Measurements from ENCODE around the gene NEU4.
"Not testable (repeated sequence)": the region's sequence is repeated elsewhere in the genome, so short reads cannot be mapped to it uniquely, and the experiment has no call there.

Gene NEU4, protein sequence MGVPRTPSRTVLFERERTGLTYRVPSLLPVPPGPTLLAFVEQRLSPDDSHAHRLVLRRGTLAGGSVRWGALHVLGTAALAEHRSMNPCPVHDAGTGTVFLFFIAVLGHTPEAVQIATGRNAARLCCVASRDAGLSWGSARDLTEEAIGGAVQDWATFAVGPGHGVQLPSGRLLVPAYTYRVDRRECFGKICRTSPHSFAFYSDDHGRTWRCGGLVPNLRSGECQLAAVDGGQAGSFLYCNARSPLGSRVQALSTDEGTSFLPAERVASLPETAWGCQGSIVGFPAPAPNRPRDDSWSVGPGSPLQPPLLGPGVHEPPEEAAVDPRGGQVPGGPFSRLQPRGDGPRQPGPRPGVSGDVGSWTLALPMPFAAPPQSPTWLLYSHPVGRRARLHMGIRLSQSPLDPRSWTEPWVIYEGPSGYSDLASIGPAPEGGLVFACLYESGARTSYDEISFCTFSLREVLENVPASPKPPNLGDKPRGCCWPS

DNA sequence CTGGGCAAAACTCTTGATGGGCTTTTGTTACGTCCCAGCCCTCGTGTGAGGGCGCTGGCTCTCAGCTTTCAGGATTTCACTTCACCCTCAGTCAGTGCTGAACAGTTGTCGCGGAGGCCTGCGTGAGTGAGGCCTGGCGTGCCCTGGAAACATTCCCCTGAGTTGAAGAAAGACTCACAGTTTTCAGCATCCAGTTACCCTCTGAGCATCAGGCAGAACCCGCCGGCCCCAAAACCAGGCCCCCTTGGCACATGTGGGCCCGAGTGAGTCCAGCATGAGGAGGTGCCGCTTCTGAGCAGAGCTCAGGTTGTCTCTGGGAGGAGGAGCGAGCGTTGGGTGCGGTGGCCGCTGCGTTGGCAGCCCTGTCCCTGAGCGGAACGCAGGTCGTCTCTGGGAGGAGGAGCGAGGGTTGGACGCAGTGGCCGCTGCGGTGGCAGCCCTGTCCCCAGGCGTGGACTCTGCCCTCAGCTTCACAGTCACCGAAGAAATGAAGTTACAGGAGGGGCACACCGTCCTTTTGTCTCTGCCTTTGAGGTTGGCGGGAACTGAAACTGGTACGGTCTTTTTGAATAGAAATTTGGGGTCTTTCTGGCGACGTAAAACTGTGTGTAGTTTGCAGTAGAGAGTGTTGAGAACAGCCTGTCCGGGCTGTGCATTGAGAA lies at the start of gene NEU4:
Gene NEU4, plus strand, starts transcription at position 473 of the 662 bp plus-strand sequence. CDS start 5,292 bp downstream, outside the sequence.
- no peak for DNase-seq (ENCODE audit: low read depth in 2 of 2)

DNA sequence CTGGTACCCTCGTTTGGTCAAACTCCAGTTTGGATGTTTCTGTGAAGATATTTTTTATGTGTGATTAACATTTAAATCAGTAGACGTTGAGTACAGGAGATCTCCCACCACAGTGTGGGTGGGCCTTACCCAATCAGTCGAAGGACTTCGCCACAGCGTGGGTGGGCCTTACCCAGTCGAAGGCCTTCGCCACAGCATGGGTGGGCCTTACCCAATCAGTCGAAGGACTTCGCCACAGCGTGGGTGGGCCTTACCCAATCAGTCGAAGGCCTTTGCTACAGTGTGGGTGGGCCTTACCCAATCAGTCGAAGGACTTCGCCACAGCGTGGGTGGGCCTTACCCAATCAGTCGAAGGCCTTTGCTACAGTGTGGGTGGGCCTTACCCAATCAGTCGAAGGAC lies 49.1 kb upstream of the NEU4 start:
- DNase-seq (ENCODE audit: low read depth in 2 of 2), result not testable (repeated sequence)

DNA sequence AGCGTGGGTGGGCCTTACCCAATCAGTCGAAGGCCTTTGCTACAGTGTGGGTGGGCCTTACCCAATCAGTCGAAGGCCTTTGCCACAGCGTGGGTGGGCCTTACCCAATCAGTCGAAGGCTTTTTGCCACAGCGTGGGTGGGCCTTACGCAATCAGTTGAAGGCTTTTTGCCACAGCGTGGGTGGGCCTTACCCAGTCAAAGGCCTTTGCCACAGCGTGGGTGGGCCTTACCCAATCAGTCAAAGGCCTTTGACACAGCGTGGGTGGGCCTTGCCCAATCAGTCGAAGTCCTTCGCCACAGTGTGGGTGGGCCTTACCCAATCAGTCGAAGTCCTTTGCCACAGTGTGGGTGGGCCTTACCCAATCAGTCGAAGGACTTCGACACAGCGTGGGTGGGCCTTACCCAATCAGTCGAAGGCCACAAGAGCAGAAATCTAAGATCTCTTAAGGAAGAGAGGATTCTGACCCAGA lies 48.7 kb upstream of the NEU4 start:
- DNase-seq (ENCODE audit: low read depth in 2 of 2), result no peak

DNA sequence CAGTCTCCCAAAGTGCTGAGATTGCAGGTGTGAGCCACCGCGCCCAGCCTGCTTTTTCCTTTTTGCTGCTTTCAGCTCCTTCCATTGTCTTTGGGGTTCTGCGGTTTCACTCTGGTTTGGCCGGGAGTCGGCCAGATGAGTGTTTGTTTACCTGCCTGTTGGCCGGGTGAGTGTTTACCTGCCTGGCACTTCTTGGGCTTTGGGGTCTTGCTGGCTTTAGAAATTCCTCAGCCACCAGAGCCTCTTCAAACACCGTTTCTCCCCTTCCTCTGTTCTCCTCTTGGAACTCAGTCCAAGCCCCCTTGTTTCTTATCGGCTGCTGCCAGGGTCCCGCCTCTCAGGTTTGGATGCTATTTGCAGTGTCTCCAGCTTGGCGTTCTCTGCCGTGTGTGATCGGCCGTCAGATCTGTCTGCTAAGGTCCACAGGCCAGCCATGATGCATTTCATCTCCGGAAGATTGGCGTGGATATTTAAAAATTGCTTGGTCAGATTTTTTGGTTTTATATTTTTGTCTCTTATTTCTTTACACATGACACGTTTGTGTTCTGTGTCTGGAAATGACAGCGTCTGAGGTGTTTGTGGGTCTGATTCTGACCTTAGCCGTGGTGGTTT lies 46.6 kb upstream of the NEU4 start:
- no peak for DNase-seq (ENCODE audit: low read depth in 2 of 2)

DNA sequence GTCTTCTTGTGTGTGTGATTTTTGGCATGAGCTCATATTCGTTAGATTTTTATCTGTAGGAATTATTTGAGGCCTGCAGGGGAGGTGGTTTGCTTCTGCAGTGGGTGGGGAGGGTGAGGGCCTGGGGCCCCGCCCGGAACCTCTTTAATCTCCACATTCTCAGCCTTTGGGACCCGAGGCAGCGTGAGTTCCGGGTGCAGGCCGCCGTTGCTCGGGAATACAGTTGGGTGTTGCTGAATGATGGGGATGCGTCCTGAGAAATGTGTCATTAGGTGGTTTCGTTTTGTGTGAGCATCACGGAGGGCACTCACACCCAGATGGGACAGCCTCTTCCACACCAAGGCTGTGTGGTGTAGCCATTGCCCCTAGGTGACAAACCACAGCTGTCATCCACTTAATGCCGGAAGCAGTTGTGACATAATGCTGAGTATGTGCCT lies 46.0 kb upstream of the NEU4 start:
- peak; percentile 54 to 59 for DNase-seq (ENCODE audit: low read depth in 2 of 2)

DNA sequence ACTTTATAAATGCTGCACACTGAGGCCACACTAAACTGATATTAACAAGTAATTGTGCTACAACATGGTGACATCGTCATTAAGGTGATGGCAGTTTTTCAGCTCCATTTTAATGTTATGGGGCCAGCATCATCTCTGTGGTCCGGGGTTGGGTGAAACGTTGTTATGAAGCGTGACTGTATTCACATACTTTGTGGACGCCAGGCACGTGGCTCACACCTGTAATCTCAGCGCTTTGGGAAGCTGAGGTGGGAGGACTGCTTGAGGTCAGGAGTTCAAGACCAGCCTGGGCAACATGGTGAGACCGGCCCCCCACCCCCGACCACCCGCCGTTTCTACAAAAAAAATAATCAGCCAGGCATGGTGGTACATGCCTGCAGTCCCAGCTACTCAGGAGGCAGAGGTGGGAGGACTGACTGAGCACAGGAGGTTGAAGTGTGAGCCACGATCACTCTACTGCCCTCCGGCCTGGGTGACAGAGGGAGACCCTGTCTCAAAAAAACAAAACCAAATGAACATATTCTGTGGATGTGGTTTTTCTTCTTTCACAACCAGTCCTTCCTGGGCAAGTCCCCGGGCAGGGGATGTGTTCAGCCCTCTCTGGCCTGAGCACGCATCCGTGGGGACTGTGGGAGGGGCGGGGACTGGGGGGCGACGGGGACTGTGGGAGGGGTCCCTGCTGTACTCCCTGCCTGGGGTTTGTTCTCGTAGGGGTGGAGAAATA lies 45.3 kb upstream of the NEU4 start:
- DNase-seq (ENCODE audit: low read depth in 2 of 2), result no peak

DNA sequence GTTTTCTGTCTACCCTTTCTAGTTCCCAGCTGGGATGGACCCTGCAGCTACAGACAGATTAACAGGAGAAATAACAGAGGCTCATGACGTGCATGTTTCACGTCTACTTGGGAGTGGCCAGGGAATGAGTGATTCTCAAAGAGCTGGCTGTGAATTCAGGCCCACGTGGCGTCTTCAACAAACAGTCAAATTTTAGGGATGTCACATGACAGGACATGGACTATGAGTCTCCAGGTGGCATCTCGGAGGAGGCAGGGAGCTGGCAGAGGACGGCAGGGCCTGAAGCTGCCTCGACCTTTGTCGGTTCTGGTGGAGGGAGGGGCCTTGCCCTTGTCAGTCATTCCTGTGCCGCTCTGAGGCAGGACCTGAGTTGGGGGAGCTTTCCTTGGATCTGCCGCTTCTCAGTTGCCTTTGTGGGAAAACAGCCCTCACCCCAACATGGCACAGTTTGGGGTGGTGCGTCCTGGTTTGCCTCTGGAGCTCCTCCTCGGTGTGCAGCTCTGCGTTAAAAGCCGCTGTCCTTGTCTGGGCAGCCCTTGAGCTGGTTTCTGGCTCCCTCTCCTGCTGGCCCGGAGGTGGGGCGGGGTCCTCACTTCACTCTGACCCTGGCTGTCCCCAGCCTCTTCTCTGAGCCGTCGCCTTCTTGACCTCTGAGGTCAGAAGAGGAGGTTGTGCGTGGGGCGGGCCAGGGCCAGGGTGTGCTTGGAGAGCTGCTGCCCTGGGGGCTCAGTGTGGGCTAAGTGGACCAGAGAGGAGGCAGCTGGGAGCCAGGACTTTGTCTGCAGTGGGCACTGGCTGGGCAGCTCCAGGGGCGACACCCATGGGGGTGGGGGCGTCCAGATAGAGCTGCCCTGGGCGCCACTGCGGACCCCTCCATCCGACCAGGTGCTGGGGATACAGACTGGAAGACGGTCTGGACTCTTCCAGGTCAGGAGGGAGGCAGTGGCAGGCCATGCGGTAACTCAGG lies 44.4 kb upstream of the NEU4 start:
- DNase-seq (ENCODE audit: low read depth in 2 of 2), result no peak

DNA sequence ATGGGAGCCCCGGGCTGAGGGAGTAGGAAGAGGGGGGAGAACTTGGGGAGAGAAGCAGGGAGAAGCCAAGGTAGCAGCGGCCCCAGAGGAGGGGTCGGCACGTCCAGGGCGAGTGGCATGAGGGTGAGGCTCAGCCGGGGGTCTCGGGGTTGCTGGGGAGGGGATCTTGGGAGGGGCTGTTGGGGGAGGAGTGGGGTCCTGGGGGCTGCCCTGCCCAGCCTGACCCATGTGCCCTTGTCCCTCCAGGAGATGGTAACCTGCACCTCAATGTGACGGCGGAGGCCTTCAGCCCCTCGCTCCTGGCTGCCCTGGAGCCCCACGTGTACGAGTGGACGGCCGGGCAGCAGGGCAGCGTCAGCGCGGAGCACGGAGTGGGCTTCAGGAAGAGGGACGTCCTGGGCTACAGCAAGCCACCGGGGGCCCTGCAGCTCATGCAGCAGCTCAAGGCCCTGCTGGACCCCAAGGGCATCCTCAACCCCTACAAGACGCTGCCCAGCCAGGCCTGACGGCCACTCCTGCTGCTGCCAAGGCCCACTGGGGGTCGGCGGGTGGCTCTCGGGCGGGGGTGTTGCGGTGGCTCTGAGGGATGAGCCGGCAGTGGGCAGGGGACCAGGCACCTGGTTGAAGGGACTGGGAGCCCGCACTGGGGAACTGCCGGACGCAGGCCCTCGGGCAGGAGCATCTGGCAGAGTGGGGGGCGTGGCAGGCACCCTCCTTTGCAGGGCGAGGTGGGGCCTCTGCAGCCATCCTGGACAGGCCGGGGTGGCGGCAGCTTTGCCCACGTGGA lies 41.3 kb upstream of the NEU4 start:
- no peak for DNase-seq (ENCODE audit: low read depth in 2 of 2)

DNA sequence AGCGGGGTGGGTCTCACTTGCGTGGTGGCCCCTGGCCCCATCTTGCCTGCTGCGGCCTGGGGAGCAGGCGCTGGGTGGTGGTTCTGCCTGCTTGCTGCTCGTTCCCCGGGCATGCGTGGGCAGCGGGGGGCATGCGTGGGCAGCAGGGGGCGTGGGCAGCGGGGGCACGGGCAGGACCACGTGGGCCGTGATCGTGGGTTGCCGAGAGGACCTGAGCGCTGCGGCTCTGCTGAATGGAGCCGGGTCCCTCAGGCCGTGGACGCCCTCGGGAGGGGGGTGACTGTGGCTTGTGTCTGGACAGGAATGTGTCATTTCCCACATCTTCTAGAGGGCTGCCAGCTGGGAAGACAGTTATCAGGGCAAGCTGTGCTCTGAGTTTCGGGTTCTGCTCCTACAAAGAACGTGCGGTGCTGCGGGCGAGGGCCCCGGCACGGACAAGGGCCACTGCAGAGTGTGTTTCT lies 40.7 kb upstream of the NEU4 start:
- DNase-seq (ENCODE audit: low read depth in 2 of 2), result no peak

DNA sequence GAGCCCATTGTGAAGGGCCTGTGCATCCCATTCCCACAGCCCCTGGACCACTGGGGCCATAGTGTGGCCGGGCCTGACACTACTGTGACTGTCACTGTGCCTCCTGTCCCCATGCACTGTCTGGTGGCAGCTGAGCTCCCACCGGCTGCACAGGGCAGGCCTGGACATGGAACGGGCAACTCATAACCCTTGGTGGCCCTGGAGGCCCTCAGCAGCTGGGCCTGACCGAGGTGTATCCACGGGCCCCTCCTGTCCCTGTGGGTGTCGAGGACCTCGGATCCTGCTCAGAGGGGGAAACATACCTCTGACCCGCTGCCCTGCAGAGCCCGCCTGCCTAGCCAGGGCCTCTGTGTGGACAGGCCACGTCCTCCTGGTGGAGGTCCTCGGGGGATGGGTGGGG lies 40.1 kb upstream of the NEU4 start:
- no peak for DNase-seq (ENCODE audit: low read depth in 2 of 2)

DNA sequence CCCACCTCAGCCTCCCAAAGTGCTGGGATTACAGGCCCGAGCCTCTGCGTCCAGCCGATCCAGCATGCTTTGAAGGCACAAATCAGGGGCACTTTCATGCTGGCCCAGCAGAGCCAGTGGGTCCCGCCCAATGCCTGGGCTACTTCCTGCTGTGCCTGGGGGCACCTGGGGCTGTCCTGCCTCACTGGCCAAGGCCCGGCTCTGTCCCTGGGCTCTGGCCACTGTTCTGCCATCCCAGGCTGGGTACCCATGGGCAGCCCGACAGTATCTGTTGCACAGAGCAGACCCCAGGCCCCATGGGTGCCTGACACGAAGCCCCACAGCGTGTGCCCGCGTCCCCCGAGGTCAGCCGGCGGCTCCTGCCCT lies 39.2 kb upstream of the NEU4 start:
- no peak for DNase-seq (ENCODE audit: low read depth in 2 of 2)

DNA sequence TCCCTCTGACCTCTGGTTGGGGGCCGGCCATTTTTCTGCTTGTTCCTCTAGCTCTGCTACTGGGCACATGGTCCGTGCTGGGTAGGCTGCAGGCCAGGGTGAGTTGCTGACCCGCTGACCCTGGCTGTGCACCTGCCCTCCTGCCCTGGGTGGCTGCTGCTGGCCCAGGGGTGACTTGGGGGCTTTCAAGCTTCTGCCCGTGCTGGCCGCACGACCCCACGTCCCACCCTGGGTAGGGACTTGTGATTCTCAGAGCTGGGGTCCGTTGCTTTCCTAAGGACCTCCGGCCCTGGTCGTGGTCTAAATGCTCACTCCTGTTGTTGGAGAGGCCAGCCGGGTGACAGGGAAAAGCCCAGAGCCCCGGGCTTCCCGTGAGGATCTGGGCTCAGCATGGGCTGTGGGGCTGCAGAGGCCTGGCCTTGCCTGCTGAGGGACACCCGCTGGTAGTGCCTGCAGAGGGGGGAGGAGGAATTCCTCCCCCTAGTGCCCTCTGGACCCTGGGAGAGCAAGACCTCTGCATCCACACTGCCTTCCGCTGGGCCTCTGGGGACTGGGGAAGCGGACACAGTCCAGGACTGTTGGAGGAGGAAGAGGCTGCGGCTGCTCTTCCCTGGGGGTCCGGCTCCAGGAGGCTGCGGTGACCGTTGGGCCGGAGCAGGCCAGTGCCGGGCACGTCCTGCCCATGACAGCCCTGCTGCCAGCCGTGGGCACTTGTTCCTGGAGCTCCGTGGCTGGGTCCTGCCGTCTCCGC lies 38.6 kb upstream of the NEU4 start:
- DNase-seq (ENCODE audit: low read depth in 2 of 2), result no peak

DNA sequence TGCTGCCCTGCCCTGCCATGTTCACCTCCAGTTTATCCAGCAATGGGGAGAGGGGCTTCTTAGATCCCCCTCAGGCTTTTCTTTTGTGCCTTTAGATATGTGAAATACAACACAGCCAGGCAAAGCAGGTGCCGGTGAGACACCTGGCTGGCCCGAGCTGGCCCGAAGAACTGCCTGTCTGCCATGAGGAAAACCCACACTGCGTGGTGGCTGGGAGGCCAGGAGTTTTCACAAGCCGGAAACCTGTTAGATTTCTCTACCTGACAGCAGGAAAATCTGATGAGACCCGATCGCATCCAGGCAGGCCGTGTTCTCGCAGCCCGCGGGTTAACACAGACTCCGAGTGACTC lies 38.1 kb upstream of the NEU4 start:
- no peak for DNase-seq (ENCODE audit: low read depth in 2 of 2)

DNA sequence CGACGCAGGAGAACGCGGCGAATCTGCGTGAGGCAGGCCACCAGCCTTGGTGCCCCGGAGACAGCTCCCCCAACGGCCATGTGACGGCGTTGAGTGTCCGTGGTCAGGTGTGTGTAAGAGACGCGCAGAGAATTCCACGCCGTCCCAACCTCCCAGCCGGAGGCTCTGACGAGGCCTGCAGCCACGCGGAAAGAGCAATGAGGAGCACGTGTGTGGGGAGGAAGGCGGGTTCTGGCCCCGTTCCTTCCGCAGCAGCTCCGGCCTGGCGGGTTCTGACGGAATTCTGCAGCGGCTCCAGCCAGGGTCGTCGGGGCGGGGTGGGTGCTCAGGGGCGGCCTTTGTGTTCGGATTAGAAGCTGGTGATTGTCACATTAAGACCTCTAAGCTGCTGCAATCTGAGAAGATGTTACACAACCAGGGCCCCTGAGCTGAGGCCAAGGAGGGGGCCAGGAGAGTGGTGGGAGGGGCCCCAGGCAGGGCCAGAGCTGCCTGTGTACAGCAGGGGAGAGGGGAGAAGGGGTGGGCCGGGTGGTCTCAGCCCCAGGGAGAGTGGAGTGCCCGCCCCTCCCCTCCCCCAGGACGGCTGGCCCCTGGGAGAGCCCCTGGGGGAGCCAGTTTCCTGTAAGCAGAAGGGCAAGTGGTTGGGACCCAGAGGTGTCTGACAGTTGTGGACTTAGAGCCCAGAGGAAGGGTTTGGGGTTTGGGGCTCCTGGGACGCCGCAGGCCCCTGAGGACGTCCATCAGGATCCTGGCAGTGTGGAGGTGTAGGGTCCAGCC lies 37.5 kb upstream of the NEU4 start:
- DNase-seq (ENCODE audit: low read depth in 2 of 2), result no peak

DNA sequence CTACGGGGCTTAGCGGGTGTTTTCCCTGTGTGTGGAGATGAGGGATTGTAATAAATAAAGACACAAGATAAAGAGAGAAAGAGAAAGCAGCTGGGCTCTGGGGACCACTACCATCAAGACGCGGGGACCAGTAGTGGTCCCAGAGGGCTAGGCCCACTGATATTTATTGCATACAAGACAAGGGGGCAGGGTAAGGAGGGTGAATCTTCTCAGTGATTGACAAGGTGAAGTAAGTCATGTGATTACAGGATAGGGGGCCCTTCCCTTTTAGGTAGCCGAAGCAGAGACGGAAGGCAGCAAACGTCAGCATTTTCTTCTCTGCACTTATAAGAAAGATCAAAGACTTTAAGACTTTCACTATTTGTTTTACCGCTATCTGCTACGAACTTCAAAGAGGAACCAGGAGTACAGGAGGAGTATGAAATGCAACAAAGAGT lies 36.9 kb upstream of the NEU4 start:
- no peak for DNase-seq (ENCODE audit: low read depth in 2 of 2)

DNA sequence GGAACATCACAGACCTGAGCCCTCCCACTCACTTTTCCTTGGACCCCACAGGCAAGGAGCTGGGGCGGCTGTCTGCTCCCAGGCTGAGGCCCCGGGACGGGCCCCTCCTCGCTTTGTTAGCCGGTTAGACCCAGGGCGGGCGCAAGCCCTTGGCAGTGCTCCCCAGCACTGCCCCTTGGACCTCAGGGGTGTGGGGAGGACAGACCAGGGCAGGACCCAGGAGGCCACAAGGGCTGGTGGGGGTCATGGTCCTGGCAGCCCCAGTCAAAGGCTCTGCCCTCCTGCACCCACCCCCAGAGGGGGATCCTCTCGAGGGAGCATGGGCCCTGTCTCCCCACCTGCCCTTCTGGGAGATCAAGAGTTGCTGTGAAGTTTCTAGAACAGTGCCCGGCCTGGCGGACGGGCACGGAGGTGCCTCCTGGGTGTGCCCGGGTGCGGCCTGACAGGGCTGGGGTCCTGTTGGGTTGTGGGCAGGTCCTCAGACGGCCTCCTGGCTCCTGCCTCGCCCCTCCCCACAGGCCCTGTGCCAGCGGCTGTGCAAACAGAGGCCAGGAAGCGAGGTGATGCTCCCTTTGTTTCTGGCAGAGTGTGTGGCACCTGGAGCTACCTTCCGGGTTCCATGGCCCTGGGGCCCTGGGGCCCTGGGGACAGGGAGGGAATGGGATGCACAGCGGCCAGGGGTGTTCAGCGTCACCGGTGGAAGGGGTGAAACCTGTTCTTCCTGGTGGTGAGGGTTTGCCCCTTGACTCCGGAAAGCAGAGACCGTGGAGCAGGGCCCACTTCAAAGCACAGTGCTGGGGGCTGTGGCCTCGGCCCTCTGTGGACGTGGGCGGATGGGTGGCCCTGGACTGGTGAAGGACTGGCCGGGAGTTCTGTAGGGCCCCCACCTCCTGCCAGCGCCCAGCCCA lies 35.2 kb upstream of the NEU4 start:
- no peak for DNase-seq (ENCODE audit: low read depth in 2 of 2)

Measured in stimulated activated CD8-positive, alpha-beta memory T cell treated with anti-CD3 and anti-CD28 coated beads, Interleukin-15, amount 100 ng/mL, for 4 hours (primary cell).